MG63 (cell line): Measurements from ENCODE around the gene FAM78A. TPM values are rescaled to one million over a fixed set of nuclear protein-coding genes. Genes with fewer than 3 reads are reported as not detected.

Experiments used
- DNase-seq: peaks from one replicate; pipeline ENCODE4 v3.0.0-alpha.2; 2020
- H3K27me3 ChIP-seq: fragments of 250-450 bp; sonication (Bioruptor Pico); 2 replicates; pipeline ENCODE4 v1.5.1; 2020; ENCODE audit warnings: mild to moderate bottlenecking, moderate library complexity
- H3K36me3 ChIP-seq: fragments of 250-450 bp; sonication (Bioruptor Pico); 2 replicates; pipeline ENCODE4 v1.5.1; 2020; ENCODE audit warnings: mild to moderate bottlenecking, moderate library complexity
- H3K4me3 ChIP-seq: fragments of 250-450 bp; sonication (Bioruptor Pico); 2 replicates; pipeline ENCODE4 v1.5.1; 2020; ENCODE audit warnings: mild to moderate bottlenecking, moderate library complexity
- H3K9me3 ChIP-seq: fragments of 250-450 bp; sonication (Bioruptor Pico); 2 replicates; pipeline ENCODE4 v1.5.1; 2020; ENCODE audit warnings: mild to moderate bottlenecking, moderate library complexity
- total RNA-seq: library from RNA; depleted of rRNA; stranded (reverse); fragments of >200 nt; shearing (Covaris generic); gene quantifications from 2 replicates; pipeline ENCODE4 v1.2.3, GENCODE V29; 2014; ENCODE audit warnings: low replicate concordance; rRNA removed

FAM78A gene, protein sequence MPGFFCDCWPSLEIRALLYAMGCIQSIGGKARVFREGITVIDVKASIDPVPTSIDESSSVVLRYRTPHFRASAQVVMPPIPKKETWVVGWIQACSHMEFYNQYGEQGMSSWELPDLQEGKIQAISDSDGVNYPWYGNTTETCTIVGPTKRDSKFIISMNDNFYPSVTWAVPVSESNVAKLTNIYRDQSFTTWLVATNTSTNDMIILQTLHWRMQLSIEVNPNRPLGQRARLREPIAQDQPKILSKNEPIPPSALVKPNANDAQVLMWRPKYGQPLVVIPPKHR
- total RNA-seq = 0.64 and 0.82 TPM in 2 replicates

DNA sequence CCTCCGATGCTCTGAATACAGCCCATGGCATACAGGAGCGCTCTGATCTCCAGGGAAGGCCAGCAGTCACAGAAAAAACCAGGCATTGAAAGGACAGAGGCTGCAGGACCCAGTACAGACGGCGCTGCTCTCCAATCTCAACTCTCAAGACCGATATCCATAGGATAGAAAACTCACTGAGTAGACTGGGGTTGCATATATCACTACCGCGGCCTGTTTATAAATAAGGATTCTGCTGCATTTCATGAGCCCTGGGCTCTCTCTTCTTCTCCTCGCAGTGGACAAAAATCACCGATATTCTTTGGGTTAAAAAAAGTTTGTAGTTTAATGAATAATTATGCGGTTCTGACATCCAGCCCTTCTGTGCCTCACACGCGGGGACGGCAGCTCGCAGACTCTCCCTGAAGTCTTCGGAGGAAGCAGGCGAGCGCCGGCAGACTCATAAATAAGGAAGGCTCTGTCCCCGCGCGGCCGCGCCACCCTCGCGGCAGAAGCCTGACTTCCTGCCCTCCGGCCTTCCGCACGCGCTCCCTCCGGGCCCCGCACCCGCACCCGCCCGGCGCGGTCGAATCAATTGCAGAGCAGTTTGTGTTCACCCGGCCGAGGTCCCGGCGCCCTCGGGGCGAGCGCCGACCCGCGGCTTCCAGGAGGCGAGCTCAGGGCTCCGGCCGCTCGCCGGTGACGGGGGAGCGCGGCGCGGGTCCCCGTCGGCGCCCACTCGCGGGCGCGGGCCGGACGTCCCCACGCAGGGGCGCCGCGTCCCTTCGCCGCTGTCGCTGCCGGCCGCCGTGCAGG lies at the start of gene FAM78A:
Gene FAM78A, minus strand, starts transcription at position 417 of the 795 bp plus-strand sequence. Its CDS starts 331 bp downstream, at position 86.
- peak within 1 kb of the TSS; percentile 34; the same call in 1 of the 2 replicates for H3K4me3 ChIP-seq
- DNase-seq = no peak
- no peaks in the 10 kb centered on the region for H3K27me3 ChIP-seq
- H3K9me3 ChIP-seq = no peaks in the 10 kb centered on the region
- no peaks in the 10 kb centered on the region for H3K36me3 ChIP-seq

DNA sequence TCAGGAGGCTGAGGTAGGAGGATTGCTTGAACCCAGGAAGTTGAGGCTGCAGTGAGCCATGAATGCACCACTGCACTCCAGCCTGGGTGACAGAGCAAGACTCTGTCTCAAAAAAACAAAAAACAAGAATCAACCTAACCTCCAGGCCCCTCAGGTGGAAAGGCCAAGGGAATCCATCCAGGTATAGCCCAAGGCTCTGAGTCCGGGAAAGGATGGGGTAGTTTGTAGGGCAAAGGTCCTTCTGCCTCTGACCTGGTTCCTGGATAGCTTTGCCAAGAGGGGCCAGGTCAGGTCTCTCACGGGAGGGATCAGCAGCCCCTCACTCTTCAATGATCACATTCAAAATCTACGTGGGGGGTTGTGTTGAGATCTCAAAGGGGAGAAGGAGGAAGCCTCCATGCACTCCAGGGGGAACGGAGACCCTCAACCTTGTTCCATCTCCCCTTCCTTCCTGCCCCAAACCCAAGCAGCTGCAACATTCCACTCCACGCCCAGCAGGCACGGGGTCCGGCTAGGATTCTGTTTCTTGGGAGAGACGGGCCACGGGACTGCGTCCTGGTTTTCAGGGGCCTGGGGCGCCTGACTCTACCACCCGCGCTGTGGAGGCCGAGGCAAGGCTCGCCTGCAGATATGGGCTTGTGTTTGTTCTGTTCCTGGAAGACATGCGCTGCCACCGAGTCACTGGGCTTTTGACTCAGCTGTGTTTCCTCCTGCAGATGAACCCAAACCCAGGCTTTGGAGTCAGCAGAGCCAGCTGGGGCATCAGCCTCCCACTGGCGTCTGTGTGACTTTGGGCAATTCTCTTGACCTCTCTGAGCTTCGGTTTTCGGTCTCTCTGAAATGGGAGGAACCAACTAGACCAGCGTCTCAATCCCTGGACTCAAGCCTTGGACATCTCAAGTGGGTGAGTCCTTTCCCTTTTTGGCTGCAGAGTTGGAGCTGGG lies 48.7 kb upstream of the FAM78A start:
- no peaks in the 10 kb centered on the region for H3K9me3 ChIP-seq
- no peaks in the 10 kb centered on the region for H3K27me3 ChIP-seq
- DNase-seq = no peak
- no peak overlapping the region for H3K4me3 ChIP-seq
- H3K36me3 ChIP-seq = no peaks in the 10 kb centered on the region

DNA sequence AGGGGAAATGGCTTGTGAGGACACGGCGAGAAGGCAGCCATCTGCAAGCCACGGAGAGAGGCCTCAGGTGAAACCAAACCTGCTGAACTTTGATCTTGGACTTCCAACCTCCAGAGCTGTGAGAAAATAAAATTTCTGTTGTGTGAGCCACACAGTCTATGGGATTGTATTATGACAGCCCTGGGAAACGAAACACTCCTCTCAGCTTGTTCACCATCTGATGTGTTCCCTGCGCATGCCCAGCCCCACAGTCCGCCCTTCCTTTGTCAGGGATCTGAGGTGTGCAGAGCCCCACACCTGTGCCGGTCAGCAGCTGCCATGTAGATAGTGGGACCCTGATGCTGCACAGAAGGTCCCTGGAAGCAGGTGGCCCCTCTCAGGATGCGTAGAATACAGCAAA lies 47.3 kb upstream of the FAM78A start:
- Histone ChIP-seq H3K36me3 (no peaks in the 10 kb centered on the region), H3K27me3 (no peaks in the 10 kb centered on the region), H3K9me3 (no peaks in the 10 kb centered on the region), H3K4me3 (no peak overlapping the region)
- no peak for DNase-seq

DNA sequence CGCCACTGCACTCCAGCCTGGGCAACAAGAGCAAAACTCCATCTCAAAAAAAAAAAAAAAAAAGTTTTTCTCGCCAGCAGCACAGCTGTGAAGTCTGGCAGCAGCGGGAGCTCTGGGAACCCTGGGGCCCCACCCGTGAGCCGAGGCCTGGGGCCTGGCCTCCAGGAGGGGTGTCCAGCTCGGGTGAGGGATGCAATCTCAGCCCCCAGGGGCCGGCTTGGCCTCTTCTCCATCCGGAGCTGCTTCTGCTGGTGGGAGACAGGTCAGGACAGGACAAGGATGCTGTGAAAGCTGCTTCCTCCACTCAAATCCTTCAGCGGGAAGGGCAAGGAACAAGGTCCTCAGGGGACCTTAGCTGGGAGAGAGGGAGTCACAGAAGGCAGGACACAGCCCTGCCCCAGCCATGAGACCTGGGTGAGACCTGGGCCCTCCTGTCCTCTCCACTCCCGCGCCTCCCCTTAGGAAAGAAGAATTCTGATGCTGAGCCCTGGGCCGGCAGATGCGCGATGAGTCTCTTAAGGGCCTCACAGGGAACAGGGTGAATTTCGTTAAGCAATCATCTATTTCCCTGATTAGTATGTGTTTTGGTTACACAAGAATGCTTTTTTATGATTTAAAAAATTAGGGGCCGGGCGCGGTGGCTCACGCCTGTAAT lies 43.8 kb upstream of the FAM78A start:
- H3K9me3 ChIP-seq = no peaks in the 10 kb centered on the region
- H3K36me3 ChIP-seq = no peaks in the 10 kb centered on the region
- H3K4me3 ChIP-seq = no peak overlapping the region
- H3K27me3 ChIP-seq = no peaks in the 10 kb centered on the region
- DNase-seq = no peak

DNA sequence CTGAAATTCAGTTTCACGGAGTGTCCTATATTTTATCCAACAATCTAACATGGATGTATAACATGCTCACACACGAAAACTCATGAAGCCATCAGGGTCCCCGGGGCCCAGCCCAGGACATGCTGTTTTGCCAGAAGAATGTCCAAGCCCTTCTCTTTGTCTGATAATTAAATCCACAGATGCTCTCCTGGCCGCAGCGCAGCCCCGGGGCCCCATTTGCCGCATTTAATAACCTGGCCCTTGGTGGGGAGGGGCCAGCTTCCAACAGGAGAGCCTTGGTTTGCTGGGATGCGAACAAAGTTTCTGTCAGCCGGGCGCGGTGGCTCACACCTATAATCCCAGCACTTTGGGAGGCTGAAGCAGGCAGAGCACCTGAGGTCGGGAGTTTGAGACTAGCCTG lies 43.2 kb upstream of the FAM78A start:
- no peaks in the 10 kb centered on the region for H3K9me3 ChIP-seq
- DNase-seq = no peak

GRCh38 chr9:131318231-131319085 lies 42.1 kb upstream of the FAM78A start:
- H3K9me3 ChIP-seq = no peaks in the 10 kb centered on the region
- DNase-seq = no peak
- H3K27me3 ChIP-seq = no peaks in the 10 kb centered on the region

More for the DNA sequence above, 43.2 kb upstream of the FAM78A start:
- Histone ChIP-seq H3K27me3 (no peaks in the 10 kb centered on the region), H3K4me3 (no peak overlapping the region), H3K36me3 (no peaks in the 10 kb centered on the region)

DNA sequence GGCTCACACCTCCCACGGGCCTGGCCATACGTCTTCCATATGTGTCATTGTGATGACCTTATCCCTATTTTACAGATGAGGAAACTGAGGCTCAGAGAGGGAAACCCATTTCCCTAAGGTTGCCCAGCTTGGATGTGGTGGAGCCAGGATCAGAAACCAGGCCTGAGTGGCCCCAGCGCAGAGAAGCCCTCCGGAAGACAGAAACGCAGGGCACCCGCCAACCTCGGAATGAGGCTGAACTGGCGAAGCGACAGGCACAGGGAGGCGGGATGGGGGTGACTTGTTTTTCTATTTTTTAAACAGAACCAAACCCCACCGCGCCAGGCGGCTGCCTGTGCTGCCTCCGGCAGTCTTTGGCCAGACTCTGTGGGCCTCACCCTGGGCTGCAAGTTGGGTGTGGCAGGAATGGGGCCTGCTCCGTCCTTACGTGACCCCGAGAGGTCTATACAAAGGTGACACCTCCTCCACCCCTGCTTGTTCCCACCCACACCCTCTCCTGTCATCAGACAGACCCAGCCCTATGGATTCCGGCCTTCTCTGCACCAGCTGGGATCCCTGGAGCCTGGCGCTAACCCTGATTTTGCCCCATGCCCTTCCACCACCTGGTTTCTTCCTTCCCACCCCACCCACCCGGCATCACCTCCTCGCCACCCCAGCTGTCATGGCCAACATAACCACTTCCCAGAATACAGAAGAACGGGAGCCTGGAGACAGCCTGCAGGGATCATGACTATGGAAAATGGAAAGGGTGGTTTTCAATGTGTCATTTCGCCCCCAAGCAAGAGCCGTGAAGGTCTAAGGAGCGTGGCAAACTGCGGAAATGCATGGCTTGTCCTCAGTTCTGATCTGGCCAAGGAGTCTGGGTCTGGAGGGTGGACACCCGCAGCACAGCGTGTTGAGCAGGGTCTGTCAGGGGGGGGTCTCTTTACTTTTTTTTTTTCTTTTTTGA lies 36.8 kb upstream of the FAM78A start:
- Histone ChIP-seq H3K9me3 (no peaks in the 10 kb centered on the region), H3K36me3 (no peaks in the 10 kb centered on the region), H3K4me3 (no peak overlapping the region), H3K27me3 (no peaks in the 10 kb centered on the region)
- no peak for DNase-seq

More at GRCh38 chr9:131318231-131319085, 42.1 kb upstream of the FAM78A start:
- Histone ChIP-seq H3K36me3 (no peaks in the 10 kb centered on the region), H3K4me3 (no peak overlapping the region)

GRCh38 chr9:131312246-131312645 lies 35.9 kb upstream of the FAM78A start:
- no peaks in the 10 kb centered on the region for H3K36me3 ChIP-seq
- no peak for DNase-seq
- H3K4me3 ChIP-seq = no peak overlapping the region
- no peaks in the 10 kb centered on the region for H3K9me3 ChIP-seq
- H3K27me3 ChIP-seq = no peaks in the 10 kb centered on the region

DNA sequence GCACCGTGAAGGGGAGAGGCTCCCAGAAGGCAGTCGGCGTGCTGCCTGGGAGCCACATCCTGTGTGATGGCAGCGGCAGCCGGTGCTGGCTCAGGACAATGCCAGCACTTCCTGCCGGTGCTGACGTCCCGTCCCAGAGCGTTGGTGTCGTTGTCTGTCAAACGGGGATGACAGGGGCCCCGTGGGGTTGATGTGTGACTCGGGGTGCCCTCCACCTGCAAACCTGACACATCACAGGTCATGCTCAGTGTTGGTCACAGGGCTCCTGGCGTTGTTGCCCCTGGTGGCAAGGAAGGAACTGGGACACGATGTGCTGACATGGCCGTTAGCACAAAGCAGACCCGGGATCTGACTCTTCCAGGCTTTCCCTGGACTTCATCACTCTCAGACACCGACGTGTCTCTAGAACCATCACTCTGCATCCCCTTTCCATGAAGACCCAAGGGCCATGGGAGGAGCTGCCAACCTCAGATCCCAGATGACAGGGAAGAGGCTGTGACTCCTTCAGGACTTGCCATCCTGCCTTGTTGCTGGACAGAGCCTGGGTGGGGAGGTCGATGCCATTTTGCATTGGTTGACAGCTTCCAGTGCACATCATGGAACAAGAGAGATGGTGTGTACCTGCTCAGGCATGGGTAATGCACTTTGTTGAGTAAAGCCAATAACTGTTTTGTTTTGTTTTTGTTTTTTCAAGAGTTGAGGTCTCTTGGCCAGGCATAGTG lies 34.7 kb upstream of the FAM78A start:
- Histone ChIP-seq H3K36me3 (no peaks in the 10 kb centered on the region), H3K27me3 (no peaks in the 10 kb centered on the region), H3K9me3 (no peaks in the 10 kb centered on the region), H3K4me3 (no peak overlapping the region)
- no peak for DNase-seq

DNA sequence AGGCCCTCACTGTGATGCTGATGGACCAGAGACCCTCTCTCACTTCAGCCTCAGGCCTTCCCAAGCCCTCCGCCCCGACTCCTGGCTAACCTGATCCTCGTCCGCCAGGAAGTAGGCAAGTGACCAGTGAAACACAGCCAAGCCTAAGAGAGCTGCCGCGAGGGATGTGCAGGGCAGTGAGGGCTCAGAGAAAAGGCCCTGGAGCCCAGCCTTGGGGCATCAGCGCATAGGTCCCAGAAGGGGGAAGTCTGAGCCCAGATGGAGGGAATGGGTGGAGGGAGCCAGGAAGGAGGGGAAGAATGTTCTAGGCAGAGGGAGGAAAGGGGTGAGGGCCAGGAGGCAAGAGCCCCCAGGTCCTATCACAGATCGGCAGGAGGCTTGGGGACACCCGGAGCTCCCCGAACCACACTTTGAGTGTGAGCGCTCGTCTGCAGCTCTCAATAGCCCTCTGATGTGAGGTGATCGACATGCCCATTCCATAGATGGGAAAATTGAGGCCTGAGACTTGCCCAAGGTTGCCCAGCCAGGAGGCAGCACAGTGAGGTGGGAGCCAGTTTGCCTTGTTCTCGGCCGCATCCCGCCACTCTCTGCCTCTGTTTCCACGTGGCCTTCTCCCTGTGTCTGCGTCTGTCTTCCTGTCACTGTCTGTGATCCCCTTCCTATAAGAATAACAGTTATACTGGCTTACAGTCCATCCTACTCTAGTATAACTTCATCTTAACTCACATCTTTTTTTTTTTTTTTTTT lies 33.4 kb upstream of the FAM78A start:
- no peak for DNase-seq
- H3K4me3 ChIP-seq = no peak overlapping the region

GRCh38 chr9:131308906-131309529 lies 32.7 kb upstream of the FAM78A start:
- H3K9me3 ChIP-seq = no peaks in the 10 kb centered on the region
- H3K36me3 ChIP-seq = no peaks in the 10 kb centered on the region
- H3K27me3 ChIP-seq = no peaks in the 10 kb centered on the region
- H3K4me3 ChIP-seq = no peak overlapping the region
- no peak for DNase-seq

More for the DNA sequence above, 33.4 kb upstream of the FAM78A start:
- Histone ChIP-seq H3K27me3 (no peaks in the 10 kb centered on the region), H3K9me3 (no peaks in the 10 kb centered on the region), H3K36me3 (no peaks in the 10 kb centered on the region)

- Histone ChIP-seq H3K9me3 (no peaks in the 10 kb centered on the region), H3K4me3 (no peak overlapping the region), H3K36me3 (no peaks in the 10 kb centered on the region), H3K27me3 (no peaks in the 10 kb centered on the region)
- DNase-seq = no peak
Observed at GRCh38 chr9:131308452-131308851, 32.1 kb upstream of the FAM78A start.

DNA sequence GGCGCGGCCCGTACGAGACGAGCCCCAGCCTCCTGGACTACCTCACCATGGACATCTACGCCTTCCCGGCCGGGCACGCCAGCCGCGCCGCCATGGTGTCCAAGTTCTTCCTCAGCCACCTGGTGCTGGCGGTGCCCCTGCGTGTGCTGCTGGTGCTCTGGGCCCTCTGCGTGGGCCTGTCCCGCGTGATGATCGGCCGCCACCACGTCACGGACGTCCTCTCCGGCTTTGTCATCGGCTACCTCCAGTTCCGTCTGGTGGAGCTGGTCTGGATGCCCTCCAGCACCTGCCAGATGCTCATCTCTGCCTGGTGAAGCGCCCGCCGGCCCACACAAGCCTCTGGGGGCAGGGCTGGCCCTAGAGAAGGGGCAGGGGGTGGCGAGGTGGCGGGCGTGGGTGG lies 31.7 kb upstream of the FAM78A start:
- no peak for DNase-seq
- Histone ChIP-seq H3K4me3 (no peak overlapping the region), H3K36me3 (no peaks in the 10 kb centered on the region), H3K27me3 (no peaks in the 10 kb centered on the region), H3K9me3 (no peaks in the 10 kb centered on the region)
